Measurements from ENCODE around the gene SFSWAP. TPM values are rescaled to one million over a fixed set of nuclear protein-coding genes. Genes with fewer than 3 reads are reported as not detected.

Gene SFSWAP
- total RNA-seq, 1 experiment from 2014 or later: 32.6 TPM

- H3K27me3 ChIP-seq: no peaks in the 10 kb centered on the region; the same call in 1 of the 2 replicates
- H3K36me3 ChIP-seq: no peaks in the 10 kb centered on the region
Observed at GRCh38 chr12:131824450-131824849, 113.6 kb downstream of the SFSWAP start.

GRCh38 chr12:131825146-131825892 lies 114.4 kb downstream of the SFSWAP start:
- DNase-seq: no peak
- Histone ChIP-seq H3K27ac (no peak overlapping the region), H3K36me3 (no peaks in the 10 kb centered on the region), H3K4me3 (no peak overlapping the region), H3K27me3 (no peaks in the 10 kb centered on the region; the same call in 1 of the 2 replicates), H3K4me1 (no peaks in the 10 kb centered on the region), H3K9me3 (replicated peaks) (no peaks in the 10 kb centered on the region)

More at GRCh38 chr12:131824450-131824849, 113.6 kb downstream of the SFSWAP start:
- no peak overlapping the region for H3K27ac ChIP-seq
- no peak for DNase-seq
- no peaks in the 10 kb centered on the region for H3K9me3 ChIP-seq (replicated peaks)
- no peak overlapping the region for H3K4me3 ChIP-seq
- H3K4me1 ChIP-seq: no peaks in the 10 kb centered on the region

GRCh38 chr12:131826097-131826928 lies 115.4 kb downstream of the SFSWAP start:
- Histone ChIP-seq H3K36me3 (no peaks in the 10 kb centered on the region), H3K27me3 (no peaks in the 10 kb centered on the region; the same call in 1 of the 2 replicates), H3K4me3 (no peak overlapping the region), H3K27ac (no peak overlapping the region), H3K9me3 (replicated peaks) (no peaks in the 10 kb centered on the region), H3K4me1 (no peaks in the 10 kb centered on the region)
- DNase-seq: no peak

- no peak within 1 kb of the TSS for H3K27ac ChIP-seq
Observed at GRCh38 chr12:131827961-131828534, 117.2 kb downstream of the SFSWAP start, which contains the start of gene MMP17. TSS of gene MMP17 (plus strand) at chr12:131828393. CDS start at chr12:131828495, 102 bp downstream.

GRCh38 chr12:131828671-131829355 lies 117.9 kb downstream of the SFSWAP start:
- peak overlapping the region; percentile 30 for H3K4me3 ChIP-seq
- H3K27me3 ChIP-seq: no peaks in the 10 kb centered on the region; the same call in 1 of the 2 replicates
- DNase-seq: no peak
- no peak overlapping the region for H3K27ac ChIP-seq
- H3K36me3 ChIP-seq: no peaks in the 10 kb centered on the region
- H3K9me3 ChIP-seq (replicated peaks): no peaks in the 10 kb centered on the region
- no peaks in the 10 kb centered on the region for H3K4me1 ChIP-seq

More at GRCh38 chr12:131827961-131828534, 117.2 kb downstream of the SFSWAP start, which contains the start of gene MMP17:
- peak; percentile 27 to 47 for DNase-seq
- H3K27me3 ChIP-seq: no peaks in the 10 kb centered on the region; the same call in 1 of the 2 replicates
- H3K36me3 ChIP-seq: no peaks in the 10 kb centered on the region
- H3K4me1 ChIP-seq: no peaks in the 10 kb centered on the region
- H3K4me3 ChIP-seq: peak within 1 kb of the TSS; percentile 30
- H3K9me3 ChIP-seq (replicated peaks): no peaks in the 10 kb centered on the region

GRCh38 chr12:131829356-131829747 lies 118.5 kb downstream of the SFSWAP start:
- H3K27ac ChIP-seq: no peak overlapping the region
- no peaks in the 10 kb centered on the region; the same call in 1 of the 2 replicates for H3K27me3 ChIP-seq
- DNase-seq: no peak
- peak overlapping the region; percentile 30 for H3K4me3 ChIP-seq
- H3K36me3 ChIP-seq: no peaks in the 10 kb centered on the region
- H3K9me3 ChIP-seq (replicated peaks): no peaks in the 10 kb centered on the region
- H3K4me1 ChIP-seq: no peaks in the 10 kb centered on the region

- Histone ChIP-seq H3K27ac (no peak overlapping the region), H3K9me3 (replicated peaks) (no peaks in the 10 kb centered on the region), H3K36me3 (no peaks in the 10 kb centered on the region), H3K4me3 (peak overlapping the region; percentile 54), H3K27me3 (no peaks in the 10 kb centered on the region; the same call in 1 of the 2 replicates), H3K4me1 (no peaks in the 10 kb centered on the region)
- DNase-seq: no peak
Observed at GRCh38 chr12:131829791-131830334, 119.0 kb downstream of the SFSWAP start.

GRCh38 chr12:131830335-131830913 lies 119.5 kb downstream of the SFSWAP start:
- Histone ChIP-seq H3K4me3 (peak overlapping the region; percentile 54), H3K36me3 (no peaks in the 10 kb centered on the region), H3K4me1 (no peaks in the 10 kb centered on the region), H3K9me3 (replicated peaks) (no peaks in the 10 kb centered on the region), H3K27me3 (no peaks in the 10 kb centered on the region; the same call in 1 of the 2 replicates), H3K27ac (no peak overlapping the region; the same call in 1 of the 2 replicates)
- DNase-seq: peak; percentile 72 to 74

GRCh38 chr12:131830914-131831571 lies 120.2 kb downstream of the SFSWAP start:
- H3K4me1 ChIP-seq: no peaks in the 10 kb centered on the region
- H3K4me3 ChIP-seq: peak overlapping the region; percentile 54
- H3K36me3 ChIP-seq: no peaks in the 10 kb centered on the region
- H3K9me3 ChIP-seq (replicated peaks): no peaks in the 10 kb centered on the region
- H3K27ac ChIP-seq: no peak overlapping the region; the same call in 1 of the 2 replicates
- peak in 1 of 2 experiments; percentile 27 for DNase-seq
- H3K27me3 ChIP-seq: no peaks in the 10 kb centered on the region; the same call in 1 of the 2 replicates

- Histone ChIP-seq H3K4me1 (no peaks in the 10 kb centered on the region), H3K9me3 (replicated peaks) (no peaks in the 10 kb centered on the region), H3K27ac (no peak overlapping the region), H3K36me3 (no peaks in the 10 kb centered on the region), H3K4me3 (peak overlapping the region; percentile 54), H3K27me3 (no peaks in the 10 kb centered on the region; the same call in 1 of the 2 replicates)
- DNase-seq: peak; percentile 22 to 61
Observed at GRCh38 chr12:131831635-131832041, 120.7 kb downstream of the SFSWAP start.

- Histone ChIP-seq H3K9me3 (replicated peaks) (no peaks in the 10 kb centered on the region), H3K36me3 (no peaks in the 10 kb centered on the region), H3K4me1 (no peaks in the 10 kb centered on the region), H3K27ac (no peak overlapping the region), H3K27me3 (no peaks in the 10 kb centered on the region; the same call in 1 of the 2 replicates), H3K4me3 (peak overlapping the region; percentile 49)
- peak; percentile 78 to 82 for DNase-seq
Observed at GRCh38 chr12:131832321-131833231, 121.7 kb downstream of the SFSWAP start.

GRCh38 chr12:131833288-131833895 lies 122.5 kb downstream of the SFSWAP start:
- Histone ChIP-seq H3K27ac (no peak overlapping the region), H3K4me1 (no peaks in the 10 kb centered on the region), H3K27me3 (no peaks in the 10 kb centered on the region; the same call in 1 of the 2 replicates)

More at GRCh38 chr12:131833288-131833895, 122.5 kb downstream of the SFSWAP start:
- no peaks in the 10 kb centered on the region for H3K9me3 ChIP-seq (replicated peaks)
- DNase-seq: no peak
- H3K36me3 ChIP-seq: no peaks in the 10 kb centered on the region
- no peak overlapping the region for H3K4me3 ChIP-seq

All from SJCRH30 (cell line).